ENCODE measurements around the gene SMYD3. TPM values are rescaled to one million over a fixed set of nuclear protein-coding genes. Genes with fewer than 3 reads are reported as not detected.

Gene SMYD3
- total and polyA plus RNA-seq, 11 donors, result 6.3 to 12.1 (median 9.5) TPM

DNA sequence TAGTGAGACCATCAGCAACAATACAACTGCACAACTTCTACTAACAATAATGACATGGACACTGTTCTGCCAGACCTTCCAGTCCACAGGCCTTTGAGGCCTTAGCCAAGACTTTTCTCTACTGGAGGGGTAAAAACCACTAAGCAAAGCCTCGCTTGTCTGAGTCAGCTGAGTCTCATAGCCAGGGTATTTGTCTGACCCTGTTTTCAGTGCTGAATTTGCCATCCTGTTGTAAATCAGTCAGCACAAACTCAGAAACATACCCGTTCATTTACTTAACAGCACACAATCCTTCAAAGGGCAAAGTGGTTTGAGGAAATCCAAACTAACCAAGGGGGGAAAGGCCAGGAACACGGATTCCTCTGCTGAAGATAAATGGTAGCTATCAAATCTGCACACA lies 537.8 kb downstream of the SMYD3 start:
- TF ChIP-seq, protein P1, sequence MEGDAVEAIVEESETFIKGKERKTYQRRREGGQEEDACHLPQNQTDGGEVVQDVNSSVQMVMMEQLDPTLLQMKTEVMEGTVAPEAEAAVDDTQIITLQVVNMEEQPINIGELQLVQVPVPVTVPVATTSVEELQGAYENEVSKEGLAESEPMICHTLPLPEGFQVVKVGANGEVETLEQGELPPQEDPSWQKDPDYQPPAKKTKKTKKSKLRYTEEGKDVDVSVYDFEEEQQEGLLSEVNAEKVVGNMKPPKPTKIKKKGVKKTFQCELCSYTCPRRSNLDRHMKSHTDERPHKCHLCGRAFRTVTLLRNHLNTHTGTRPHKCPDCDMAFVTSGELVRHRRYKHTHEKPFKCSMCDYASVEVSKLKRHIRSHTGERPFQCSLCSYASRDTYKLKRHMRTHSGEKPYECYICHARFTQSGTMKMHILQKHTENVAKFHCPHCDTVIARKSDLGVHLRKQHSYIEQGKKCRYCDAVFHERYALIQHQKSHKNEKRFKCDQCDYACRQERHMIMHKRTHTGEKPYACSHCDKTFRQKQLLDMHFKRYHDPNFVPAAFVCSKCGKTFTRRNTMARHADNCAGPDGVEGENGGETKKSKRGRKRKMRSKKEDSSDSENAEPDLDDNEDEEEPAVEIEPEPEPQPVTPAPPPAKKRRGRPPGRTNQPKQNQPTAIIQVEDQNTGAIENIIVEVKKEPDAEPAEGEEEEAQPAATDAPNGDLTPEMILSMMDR (IDR thresholded peaks at IDR 0.05), result no peak
- no peak for TF ChIP-seq POLR2A (IDR thresholded peaks at IDR 0.05)

DNA sequence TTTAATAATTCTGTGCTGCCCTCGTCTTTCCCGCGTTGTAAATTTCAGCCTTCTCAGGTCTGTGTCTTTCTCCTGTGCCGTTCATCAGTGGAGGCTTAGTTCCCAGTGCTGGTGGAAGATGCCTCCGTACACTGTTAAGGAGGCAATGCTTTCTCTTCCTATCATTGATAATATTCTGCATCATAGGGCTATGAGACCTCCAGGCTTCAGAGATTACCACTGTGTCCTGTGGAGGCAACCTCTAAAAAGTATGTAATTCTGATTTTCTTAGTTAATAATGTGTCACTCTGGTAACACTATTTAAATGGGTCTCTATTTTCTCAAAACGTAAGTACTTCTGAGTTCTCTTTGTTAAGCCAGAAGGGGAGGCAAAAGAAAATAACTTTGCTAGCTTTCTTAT lies 538.3 kb downstream of the SMYD3 start:
- intact Hi-C loops (cut with DNase I), result no loop called here
- no peaks in the 10 kb centered on the region for H3K36me3 ChIP-seq

More for the DNA sequence above, 537.8 kb downstream of the SMYD3 start:
- intact Hi-C loops (cut with DNase I), result no loop called here
- no peaks in the 10 kb centered on the region for H3K36me3 ChIP-seq
- 77 to 96% (median 90%) methylated on average over 3 of the region's 3 CpGs for WGBS, 4 donors
- peaks cover 0 to 5% (median 0%) of the 10 kb centered on the region in 12 donors for H3K9me3 ChIP-seq
- ATAC-seq (no peak), DNase-seq (no peak)
- H3K4me1 ChIP-seq, result no peaks in the 10 kb centered on the region
- H3K27me3 ChIP-seq, result no peaks in the 10 kb centered on the region
- no peak overlapping the region for H3K4me3 ChIP-seq
- no peak overlapping the region for H3K27ac ChIP-seq

DNA sequence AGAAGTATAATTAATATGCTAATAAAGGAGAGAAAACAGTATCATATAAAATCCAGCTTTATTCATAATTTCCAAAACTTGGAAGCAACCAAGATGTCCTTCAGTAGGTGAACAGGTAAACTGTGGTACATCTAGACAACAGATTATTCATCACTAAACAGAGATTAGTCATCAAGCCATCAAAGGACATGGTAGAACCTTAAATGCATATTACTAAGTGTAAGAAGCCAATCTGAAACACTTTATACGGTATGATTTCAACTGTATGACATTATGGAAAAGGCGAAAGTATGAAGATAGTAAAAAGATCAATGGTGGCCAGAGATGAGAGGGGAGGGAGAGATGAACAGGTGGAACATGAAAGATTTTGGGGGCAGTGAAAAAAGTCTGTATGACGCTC lies 541.7 kb downstream of the SMYD3 start:
- Histone ChIP-seq H3K4me3 (no peak overlapping the region), H3K9me3 (no peaks in the 10 kb centered on the region), H3K36me3 (no peaks in the 10 kb centered on the region), H3K4me1 (peaks cover 0 to 2% (median 0%) of the 10 kb centered on the region in 12 donors), H3K27ac (no peak overlapping the region), H3K27me3 (no peaks in the 10 kb centered on the region)
- no peak for ATAC-seq
- TF ChIP-seq, protein P1 (IDR thresholded peaks at IDR 0.05), result no peak
- TF ChIP-seq POLR2A (IDR thresholded peaks at IDR 0.05), result no peak
- 95 to 98% (median 97%) methylated on average over 3 of the region's 3 CpGs for WGBS, 4 donors
- DNase-seq, result no peak
- intact Hi-C loops (cut with DNase I), result no loop called here

More for the DNA sequence above, 538.3 kb downstream of the SMYD3 start:
- ATAC-seq (no peak), DNase-seq (no peak)
- H3K27me3 ChIP-seq, result no peaks in the 10 kb centered on the region
- no peak overlapping the region for H3K27ac ChIP-seq
- H3K9me3 ChIP-seq, result peaks cover 0 to 5% (median 0%) of the 10 kb centered on the region in 12 donors
- no peaks in the 10 kb centered on the region for H3K4me1 ChIP-seq
- H3K4me3 ChIP-seq, result no peak overlapping the region
- TF ChIP-seq POLR2A (IDR thresholded peaks at IDR 0.05), result no peak
- 96 to 98% (median 97%) methylated on average over 6 of the region's 6 CpGs for WGBS, 4 donors

DNA sequence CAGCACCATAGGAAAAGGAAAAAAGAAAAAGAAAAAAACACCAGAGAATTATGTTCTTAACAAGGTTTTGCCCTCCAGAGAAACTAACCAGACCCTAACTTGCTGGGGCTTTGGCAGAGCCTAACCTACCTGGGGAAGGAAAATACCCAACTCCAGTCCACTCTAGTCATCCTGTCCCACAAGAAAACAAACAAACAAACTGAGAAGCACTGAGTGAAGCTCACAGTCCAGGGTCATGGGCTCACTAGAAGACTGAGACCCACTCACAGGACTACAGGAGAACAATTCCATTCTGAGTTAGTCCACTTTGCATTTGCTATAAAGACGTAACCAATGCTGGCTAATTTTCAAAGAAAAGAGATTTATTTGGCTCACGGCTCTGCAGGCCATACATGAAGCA lies 543.4 kb downstream of the SMYD3 start:
- TF ChIP-seq, protein P1 (IDR thresholded peaks at IDR 0.05), result no peak
- no peak for TF ChIP-seq POLR2A (IDR thresholded peaks at IDR 0.05)
- no peak overlapping the region for H3K27ac ChIP-seq
- no peaks in the 10 kb centered on the region for H3K9me3 ChIP-seq
- intact Hi-C loops (cut with DNase I), result no loop called here
- H3K36me3 ChIP-seq, result no peaks in the 10 kb centered on the region
- ATAC-seq (no peak), DNase-seq (no peak)
- WGBS, 4 donors, result 93 to 97% (median 95%) methylated on average over 2 of the region's 2 CpGs
- H3K27me3 ChIP-seq, result no peaks in the 10 kb centered on the region
- H3K4me1 ChIP-seq, result peaks cover 0 to 2% (median 0%) of the 10 kb centered on the region in 12 donors
- no peak overlapping the region for H3K4me3 ChIP-seq

DNA sequence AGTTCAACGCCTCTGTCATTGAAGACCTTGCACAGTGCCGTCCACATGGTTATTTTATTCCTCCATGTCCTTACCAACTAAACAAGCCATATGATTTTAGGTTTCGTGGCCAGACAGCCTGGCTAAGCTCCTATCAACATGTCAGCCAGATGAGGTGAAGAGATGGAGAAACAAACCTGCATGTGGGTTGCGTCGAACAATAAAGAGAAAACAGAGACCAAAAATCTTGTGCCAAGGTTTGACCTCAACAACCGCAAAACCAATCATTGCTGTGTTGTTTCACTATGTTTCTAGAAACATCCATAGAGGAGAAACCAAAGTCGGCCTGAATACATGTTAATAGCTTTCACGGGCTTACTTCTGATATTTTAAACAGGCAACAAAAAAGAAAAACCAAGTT lies 544.6 kb downstream of the SMYD3 start:
- DNase-seq (no peak), ATAC-seq (no peak)
- TF ChIP-seq POLR2A (IDR thresholded peaks at IDR 0.05), result no peak
- TF ChIP-seq, protein P1 (IDR thresholded peaks at IDR 0.05), result no peak
- H3K4me1 ChIP-seq, result peaks cover 0 to 2% (median 0%) of the 10 kb centered on the region in 12 donors
- H3K27me3 ChIP-seq, result no peaks in the 10 kb centered on the region
- no peak overlapping the region for H3K4me3 ChIP-seq
- H3K9me3 ChIP-seq, result no peaks in the 10 kb centered on the region
- no peak overlapping the region for H3K27ac ChIP-seq
- H3K36me3 ChIP-seq, result no peaks in the 10 kb centered on the region
- intact Hi-C loops (cut with DNase I), result no loop called here
- WGBS, 4 donors, result 78 to 94% (median 87%) methylated on average over 5 to 8 of the region's 8 CpGs

Measured in heart left ventricle (tissue), 16 donors.